H1 (cell line): ENCODE data around the gene RIPK4. TPM values are rescaled to one million over a fixed set of nuclear protein-coding genes. Genes with fewer than 3 reads are reported as not detected.

ENCODE experiments used
- CHD2 ChIP-seq: IDR thresholded peaks from 2 replicates; pipeline ENCODE4 v1.6.1; 2012; ENCODE audit warnings: low read length, improper control_type of control experiment
- GTF2F1 ChIP-seq: IDR thresholded peaks from 2 replicates; pipeline ENCODE4 v1.6.1; 2012; ENCODE audit warnings: low read depth, low read length, improper control_type of control experiment, borderline replicate concordance
- POLR2AphosphoS5 ChIP-seq: IDR thresholded peaks from 2 replicates; pipeline ENCODE4 v1.6.1; 2011; ENCODE audit warnings: low read depth, low read length
- RFX5 ChIP-seq: IDR thresholded peaks from 2 replicates; pipeline ENCODE4 v1.6.1; 2011; ENCODE audit warnings: low read depth, low read length, improper control_type of control experiment, borderline replicate concordance
- RNF2 ChIP-seq: fragments of 200-900, 300-1000 bp; sonication (generic); IDR thresholded peaks from 2 replicates; pipeline ENCODE4 v1.7.1; 2016; ENCODE audit warnings: borderline replicate concordance, low read depth, mild to moderate bottlenecking, antibody characterized with exemption, low read length; ENCODE audit not compliant: poor library complexity, severe bottlenecking; ENCODE audit errors: missing control alignments
- SRF ChIP-seq: IDR thresholded peaks from 2 replicates; pipeline ENCODE4 v1.6.1; 2011; ENCODE audit warnings: mild to moderate bottlenecking, low read depth, low read length, moderate library complexity
- TAF7 ChIP-seq: optimal IDR thresholded peaks from 2 replicates; pipeline ENCODE3; 2011; ENCODE audit warnings: low read depth, mild to moderate bottlenecking, inconsistent platforms, low read length, moderate library complexity, borderline replicate concordance
- polyA plus RNA-seq, 7 experiments: library from polyadenylated mRNA; depleted of rRNA in 3 of 7; stranded (reverse) in 5 of 7; unstranded in 2 of 7; fragments of >200 nt in 5 of 7; fragments of 200-250 nt in 2 of 7; gene quantifications; 1 replicate in 5 of 7; 2 replicates in 1 of 7; 4 replicates in 1 of 7; pipeline versions ENCODE4 v1.2.1 to v1.2.3, GENCODE V29; 2011 to 2013; ENCODE audit warnings: missing spikeins in 2 of 7, mixed read lengths in 2 of 7
- total RNA-seq: library from RNA; stranded (reverse); fragmentation: NEBNext Ultra II Directional; extraction: Animal tissue kit (Norgen Biotek cat#: 25700); gene quantifications from 2 replicates; pipeline ENCODE4 v1.2.1, GENCODE V29; 2021
- TF ChIP-seq, protein P1 (sequence below): fragments of 300-600 bp; sonication (generic); IDR thresholded peaks from 2 replicates; pipeline ENCODE4 v1.7.1; 2012; ENCODE audit warnings: low read length, moderate library complexity, mild to moderate bottlenecking, inconsistent platforms; ENCODE audit not compliant: insufficient replicate concordance
- TF ChIP-seq, protein P2 (sequence below), 3 experiments: IDR thresholded peaks; 1 replicate in 2 of 3; 2 replicates in 1 of 3; pipeline versions ENCODE4 v1.5.1 to v1.6.1; 2011; ENCODE audit warnings: low read length in 3 of 3, mild to moderate bottlenecking in 3 of 3, inconsistent platforms in 2 of 3, low read depth in 1 of 3, moderate library complexity in 1 of 3; ENCODE audit not compliant: insufficient read depth in 1 of 3; ENCODE audit errors: control extremely low read depth in 1 of 3

Gene RIPK4
- total and polyA plus RNA-seq, 2 of the 8 experiments (the other 6 are each of a cell fraction or from before 2014, with no cell fraction given): 2.7 to 5.6 TPM

GRCh38 chr21:41709166-41709565 lies 57.7 kb downstream of the RIPK4 start (continued):
- TF ChIP-seq, protein P1, sequence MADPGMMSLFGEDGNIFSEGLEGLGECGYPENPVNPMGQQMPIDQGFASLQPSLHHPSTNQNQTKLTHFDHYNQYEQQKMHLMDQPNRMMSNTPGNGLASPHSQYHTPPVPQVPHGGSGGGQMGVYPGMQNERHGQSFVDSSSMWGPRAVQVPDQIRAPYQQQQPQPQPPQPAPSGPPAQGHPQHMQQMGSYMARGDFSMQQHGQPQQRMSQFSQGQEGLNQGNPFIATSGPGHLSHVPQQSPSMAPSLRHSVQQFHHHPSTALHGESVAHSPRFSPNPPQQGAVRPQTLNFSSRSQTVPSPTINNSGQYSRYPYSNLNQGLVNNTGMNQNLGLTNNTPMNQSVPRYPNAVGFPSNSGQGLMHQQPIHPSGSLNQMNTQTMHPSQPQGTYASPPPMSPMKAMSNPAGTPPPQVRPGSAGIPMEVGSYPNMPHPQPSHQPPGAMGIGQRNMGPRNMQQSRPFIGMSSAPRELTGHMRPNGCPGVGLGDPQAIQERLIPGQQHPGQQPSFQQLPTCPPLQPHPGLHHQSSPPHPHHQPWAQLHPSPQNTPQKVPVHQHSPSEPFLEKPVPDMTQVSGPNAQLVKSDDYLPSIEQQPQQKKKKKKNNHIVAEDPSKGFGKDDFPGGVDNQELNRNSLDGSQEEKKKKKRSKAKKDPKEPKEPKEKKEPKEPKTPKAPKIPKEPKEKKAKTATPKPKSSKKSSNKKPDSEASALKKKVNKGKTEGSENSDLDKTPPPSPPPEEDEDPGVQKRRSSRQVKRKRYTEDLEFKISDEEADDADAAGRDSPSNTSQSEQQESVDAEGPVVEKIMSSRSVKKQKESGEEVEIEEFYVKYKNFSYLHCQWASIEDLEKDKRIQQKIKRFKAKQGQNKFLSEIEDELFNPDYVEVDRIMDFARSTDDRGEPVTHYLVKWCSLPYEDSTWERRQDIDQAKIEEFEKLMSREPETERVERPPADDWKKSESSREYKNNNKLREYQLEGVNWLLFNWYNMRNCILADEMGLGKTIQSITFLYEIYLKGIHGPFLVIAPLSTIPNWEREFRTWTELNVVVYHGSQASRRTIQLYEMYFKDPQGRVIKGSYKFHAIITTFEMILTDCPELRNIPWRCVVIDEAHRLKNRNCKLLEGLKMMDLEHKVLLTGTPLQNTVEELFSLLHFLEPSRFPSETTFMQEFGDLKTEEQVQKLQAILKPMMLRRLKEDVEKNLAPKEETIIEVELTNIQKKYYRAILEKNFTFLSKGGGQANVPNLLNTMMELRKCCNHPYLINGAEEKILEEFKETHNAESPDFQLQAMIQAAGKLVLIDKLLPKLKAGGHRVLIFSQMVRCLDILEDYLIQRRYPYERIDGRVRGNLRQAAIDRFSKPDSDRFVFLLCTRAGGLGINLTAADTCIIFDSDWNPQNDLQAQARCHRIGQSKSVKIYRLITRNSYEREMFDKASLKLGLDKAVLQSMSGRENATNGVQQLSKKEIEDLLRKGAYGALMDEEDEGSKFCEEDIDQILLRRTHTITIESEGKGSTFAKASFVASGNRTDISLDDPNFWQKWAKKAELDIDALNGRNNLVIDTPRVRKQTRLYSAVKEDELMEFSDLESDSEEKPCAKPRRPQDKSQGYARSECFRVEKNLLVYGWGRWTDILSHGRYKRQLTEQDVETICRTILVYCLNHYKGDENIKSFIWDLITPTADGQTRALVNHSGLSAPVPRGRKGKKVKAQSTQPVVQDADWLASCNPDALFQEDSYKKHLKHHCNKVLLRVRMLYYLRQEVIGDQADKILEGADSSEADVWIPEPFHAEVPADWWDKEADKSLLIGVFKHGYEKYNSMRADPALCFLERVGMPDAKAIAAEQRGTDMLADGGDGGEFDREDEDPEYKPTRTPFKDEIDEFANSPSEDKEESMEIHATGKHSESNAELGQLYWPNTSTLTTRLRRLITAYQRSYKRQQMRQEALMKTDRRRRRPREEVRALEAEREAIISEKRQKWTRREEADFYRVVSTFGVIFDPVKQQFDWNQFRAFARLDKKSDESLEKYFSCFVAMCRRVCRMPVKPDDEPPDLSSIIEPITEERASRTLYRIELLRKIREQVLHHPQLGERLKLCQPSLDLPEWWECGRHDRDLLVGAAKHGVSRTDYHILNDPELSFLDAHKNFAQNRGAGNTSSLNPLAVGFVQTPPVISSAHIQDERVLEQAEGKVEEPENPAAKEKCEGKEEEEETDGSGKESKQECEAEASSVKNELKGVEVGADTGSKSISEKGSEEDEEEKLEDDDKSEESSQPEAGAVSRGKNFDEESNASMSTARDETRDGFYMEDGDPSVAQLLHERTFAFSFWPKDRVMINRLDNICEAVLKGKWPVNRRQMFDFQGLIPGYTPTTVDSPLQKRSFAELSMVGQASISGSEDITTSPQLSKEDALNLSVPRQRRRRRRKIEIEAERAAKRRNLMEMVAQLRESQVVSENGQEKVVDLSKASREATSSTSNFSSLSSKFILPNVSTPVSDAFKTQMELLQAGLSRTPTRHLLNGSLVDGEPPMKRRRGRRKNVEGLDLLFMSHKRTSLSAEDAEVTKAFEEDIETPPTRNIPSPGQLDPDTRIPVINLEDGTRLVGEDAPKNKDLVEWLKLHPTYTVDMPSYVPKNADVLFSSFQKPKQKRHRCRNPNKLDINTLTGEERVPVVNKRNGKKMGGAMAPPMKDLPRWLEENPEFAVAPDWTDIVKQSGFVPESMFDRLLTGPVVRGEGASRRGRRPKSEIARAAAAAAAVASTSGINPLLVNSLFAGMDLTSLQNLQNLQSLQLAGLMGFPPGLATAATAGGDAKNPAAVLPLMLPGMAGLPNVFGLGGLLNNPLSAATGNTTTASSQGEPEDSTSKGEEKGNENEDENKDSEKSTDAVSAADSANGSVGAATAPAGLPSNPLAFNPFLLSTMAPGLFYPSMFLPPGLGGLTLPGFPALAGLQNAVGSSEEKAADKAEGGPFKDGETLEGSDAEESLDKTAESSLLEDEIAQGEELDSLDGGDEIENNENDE: no peak
- TF ChIP-seq GTF2F1 (no peak), TAF7 (no peak), SRF (no peak), RNF2 (no peak), CHD2 (no peak), RFX5 (no peak), POLR2AphosphoS5 (no peak)
- TF ChIP-seq, protein P2, sequence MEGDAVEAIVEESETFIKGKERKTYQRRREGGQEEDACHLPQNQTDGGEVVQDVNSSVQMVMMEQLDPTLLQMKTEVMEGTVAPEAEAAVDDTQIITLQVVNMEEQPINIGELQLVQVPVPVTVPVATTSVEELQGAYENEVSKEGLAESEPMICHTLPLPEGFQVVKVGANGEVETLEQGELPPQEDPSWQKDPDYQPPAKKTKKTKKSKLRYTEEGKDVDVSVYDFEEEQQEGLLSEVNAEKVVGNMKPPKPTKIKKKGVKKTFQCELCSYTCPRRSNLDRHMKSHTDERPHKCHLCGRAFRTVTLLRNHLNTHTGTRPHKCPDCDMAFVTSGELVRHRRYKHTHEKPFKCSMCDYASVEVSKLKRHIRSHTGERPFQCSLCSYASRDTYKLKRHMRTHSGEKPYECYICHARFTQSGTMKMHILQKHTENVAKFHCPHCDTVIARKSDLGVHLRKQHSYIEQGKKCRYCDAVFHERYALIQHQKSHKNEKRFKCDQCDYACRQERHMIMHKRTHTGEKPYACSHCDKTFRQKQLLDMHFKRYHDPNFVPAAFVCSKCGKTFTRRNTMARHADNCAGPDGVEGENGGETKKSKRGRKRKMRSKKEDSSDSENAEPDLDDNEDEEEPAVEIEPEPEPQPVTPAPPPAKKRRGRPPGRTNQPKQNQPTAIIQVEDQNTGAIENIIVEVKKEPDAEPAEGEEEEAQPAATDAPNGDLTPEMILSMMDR (IDR thresholded peaks at IDR 0.05; ENCODE audit: control extremely low read depth in 1 of 3, insufficient read depth in 1 of 3, low read depth in 1 of 3, low read length in 3 of 3): no peak
